Measurements from ENCODE around the gene DUS3L. TPM values are rescaled to one million over a fixed set of nuclear protein-coding genes. Genes with fewer than 3 reads are reported as not detected.
A peak's percentile ranks its signal among the peaks of the same experiment; 100 is the strongest.

DUS3L gene
- total RNA-seq, 6 donors from 2014 or later: 31.4 to 88.0 (median 43.1) TPM

DNA sequence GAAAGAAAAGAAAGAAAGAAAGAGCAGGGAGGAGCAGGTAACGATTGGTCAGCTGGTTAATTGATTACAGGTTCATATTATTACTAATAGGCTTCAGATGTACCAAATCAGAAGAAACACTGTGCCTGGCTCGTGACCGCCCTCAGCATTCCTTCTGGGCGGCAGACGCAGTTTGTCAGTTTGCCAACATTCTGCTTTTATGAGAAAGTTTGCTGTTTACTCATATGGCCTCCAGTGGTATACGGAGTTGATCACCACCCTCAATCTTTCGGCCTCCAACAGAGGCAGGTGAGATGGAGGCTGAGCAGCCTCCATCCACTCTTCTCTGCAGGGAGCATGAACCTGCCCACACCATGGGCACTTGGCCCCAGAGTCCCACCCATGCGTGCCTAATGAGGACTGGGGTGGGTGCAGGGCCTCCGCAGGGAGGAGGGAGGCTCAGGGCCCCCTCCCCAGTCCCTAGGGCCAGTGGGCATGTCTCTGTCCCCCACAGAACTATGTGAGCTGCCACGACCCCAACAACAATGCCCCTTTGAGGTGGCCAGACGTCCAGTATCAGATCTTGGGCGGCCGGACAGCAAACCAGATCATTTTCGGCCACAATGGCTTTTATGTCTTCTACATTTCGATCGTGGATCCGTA lies 15.2 kb downstream of the DUS3L start:
- ATAC-seq (ENCODE audit: low FRiP score in 2 of 2) (peak in 1 of 2 donors; percentile 24), DNase-seq (no peak)
- H3K27ac ChIP-seq: no peak overlapping the region
- no peaks in the 10 kb centered on the region for H3K36me3 ChIP-seq
- 72 to 74% methylated on average over 17 of the region's 17 CpGs for WGBS, 2 donors
- no peaks in the 10 kb centered on the region for H3K4me1 ChIP-seq
- TF ChIP-seq, protein P1, sequence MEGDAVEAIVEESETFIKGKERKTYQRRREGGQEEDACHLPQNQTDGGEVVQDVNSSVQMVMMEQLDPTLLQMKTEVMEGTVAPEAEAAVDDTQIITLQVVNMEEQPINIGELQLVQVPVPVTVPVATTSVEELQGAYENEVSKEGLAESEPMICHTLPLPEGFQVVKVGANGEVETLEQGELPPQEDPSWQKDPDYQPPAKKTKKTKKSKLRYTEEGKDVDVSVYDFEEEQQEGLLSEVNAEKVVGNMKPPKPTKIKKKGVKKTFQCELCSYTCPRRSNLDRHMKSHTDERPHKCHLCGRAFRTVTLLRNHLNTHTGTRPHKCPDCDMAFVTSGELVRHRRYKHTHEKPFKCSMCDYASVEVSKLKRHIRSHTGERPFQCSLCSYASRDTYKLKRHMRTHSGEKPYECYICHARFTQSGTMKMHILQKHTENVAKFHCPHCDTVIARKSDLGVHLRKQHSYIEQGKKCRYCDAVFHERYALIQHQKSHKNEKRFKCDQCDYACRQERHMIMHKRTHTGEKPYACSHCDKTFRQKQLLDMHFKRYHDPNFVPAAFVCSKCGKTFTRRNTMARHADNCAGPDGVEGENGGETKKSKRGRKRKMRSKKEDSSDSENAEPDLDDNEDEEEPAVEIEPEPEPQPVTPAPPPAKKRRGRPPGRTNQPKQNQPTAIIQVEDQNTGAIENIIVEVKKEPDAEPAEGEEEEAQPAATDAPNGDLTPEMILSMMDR (IDR thresholded peaks at IDR 0.05): no peak
- TF ChIP-seq POLR2A (IDR thresholded peaks at IDR 0.05): no peak
- no peak for TF ChIP-seq POLR2AphosphoS5 (IDR thresholded peaks at IDR 0.05)
- TF ChIP-seq EP300 (IDR thresholded peaks at IDR 0.05): no peak
- H3K4me3 ChIP-seq: no peak overlapping the region
- H3K27me3 ChIP-seq: no peaks in the 10 kb centered on the region
- H3K9me3 ChIP-seq: no peaks in the 10 kb centered on the region

- TF ChIP-seq POLR2A (IDR thresholded peaks at IDR 0.05) (no peak), POLR2AphosphoS5 (IDR thresholded peaks at IDR 0.05) (no peak), EP300 (IDR thresholded peaks at IDR 0.05) (no peak)
- TF ChIP-seq, protein P1 (IDR thresholded peaks at IDR 0.05): no peak
- no peaks in the 10 kb centered on the region for H3K9me3 ChIP-seq
- ATAC-seq (ENCODE audit: low FRiP score in 2 of 2) (no peak), DNase-seq (no peak)
- 75 to 78% methylated on average over 8 of the region's 8 CpGs for WGBS, 2 donors
- no peaks in the 10 kb centered on the region for H3K36me3 ChIP-seq
- H3K27me3 ChIP-seq: no peaks in the 10 kb centered on the region
- H3K27ac ChIP-seq: no peak overlapping the region
- H3K4me3 ChIP-seq: no peak overlapping the region
- H3K4me1 ChIP-seq: no peaks in the 10 kb centered on the region
Observed at GRCh38 chr19:5774921-5775320, 16.0 kb downstream of the DUS3L start.

GRCh38 chr19:5773276-5773675 lies 17.7 kb downstream of the DUS3L start:
- H3K4me3 ChIP-seq: no peak overlapping the region
- no peak overlapping the region for H3K27ac ChIP-seq
- H3K27me3 ChIP-seq: no peaks in the 10 kb centered on the region
- H3K4me1 ChIP-seq: no peaks in the 10 kb centered on the region
- 85 to 88% methylated on average over 5 of the region's 5 CpGs for WGBS, 2 donors
- H3K36me3 ChIP-seq: no peaks in the 10 kb centered on the region
- no peak for TF ChIP-seq POLR2A (IDR thresholded peaks at IDR 0.05)
- TF ChIP-seq EP300 (IDR thresholded peaks at IDR 0.05): no peak
- TF ChIP-seq, protein P1 (IDR thresholded peaks at IDR 0.05): no peak
- no peak for TF ChIP-seq POLR2AphosphoS5 (IDR thresholded peaks at IDR 0.05)
- H3K9me3 ChIP-seq: no peaks in the 10 kb centered on the region
- ATAC-seq (ENCODE audit: low FRiP score in 2 of 2) (no peak), DNase-seq (no peak)

GRCh38 chr19:5772416-5772815 lies 18.5 kb downstream of the DUS3L start:
- no peaks in the 10 kb centered on the region for H3K9me3 ChIP-seq
- TF ChIP-seq POLR2A (IDR thresholded peaks at IDR 0.05) (no peak), EP300 (IDR thresholded peaks at IDR 0.05) (no peak), POLR2AphosphoS5 (IDR thresholded peaks at IDR 0.05) (no peak)
- TF ChIP-seq, protein P1 (IDR thresholded peaks at IDR 0.05): no peak
- ATAC-seq (ENCODE audit: low FRiP score in 2 of 2): no peak
- WGBS, 2 donors: 83 to 88% methylated on average over 17 to 19 of the region's 19 CpGs
- H3K27me3 ChIP-seq: no peaks in the 10 kb centered on the region
- H3K27ac ChIP-seq: no peak overlapping the region
- H3K36me3 ChIP-seq: no peaks in the 10 kb centered on the region
- DNase-seq: no peak
- H3K4me1 ChIP-seq: no peaks in the 10 kb centered on the region
- H3K4me3 ChIP-seq: no peak overlapping the region

- TF ChIP-seq POLR2A (IDR thresholded peaks at IDR 0.05) (no peak), POLR2AphosphoS5 (IDR thresholded peaks at IDR 0.05) (no peak)
- TF ChIP-seq, protein P1 (IDR thresholded peaks at IDR 0.05): no peak
- Histone ChIP-seq H3K4me3 (no peak overlapping the region), H3K27me3 (no peaks in the 10 kb centered on the region), H3K4me1 (no peaks in the 10 kb centered on the region), H3K36me3 (no peaks in the 10 kb centered on the region), H3K27ac (no peak overlapping the region), H3K9me3 (no peaks in the 10 kb centered on the region)
- DNase-seq: no peak
- 92 to 94% methylated on average over 10 of the region's 10 CpGs for WGBS, 2 donors
- ATAC-seq (ENCODE audit: low FRiP score in 2 of 2): no peak
Observed at GRCh38 chr19:5767949-5768348, 23.0 kb downstream of the DUS3L start.
